Uterus (tissue), 2 donors: ENCODE data around the gene KIAA1328.

ENCODE experiments used
- CTCF ChIP-seq, 4 experiments: fragments of 200-600 bp in 2 of 4; fragments of 450-650 bp in 2 of 4; sonication (generic) in 2 of 4; IDR thresholded peaks; one replicate each; pipeline ENCODE4 v1.5.1; 2016 to 2019; ENCODE audit warnings: antibody characterized with exemption in 4 of 4, mild to moderate bottlenecking in 2 of 4, moderate library complexity in 1 of 4
- POLR2A ChIP-seq, 2 donors: fragments of 450-650 bp; IDR thresholded peaks; one replicate each; pipeline ENCODE4 v1.6.1; 2016; ENCODE audit warnings: antibody characterized with exemption in 2 of 2, mild to moderate bottlenecking in 1 of 2, moderate library complexity in 1 of 2

DNA sequence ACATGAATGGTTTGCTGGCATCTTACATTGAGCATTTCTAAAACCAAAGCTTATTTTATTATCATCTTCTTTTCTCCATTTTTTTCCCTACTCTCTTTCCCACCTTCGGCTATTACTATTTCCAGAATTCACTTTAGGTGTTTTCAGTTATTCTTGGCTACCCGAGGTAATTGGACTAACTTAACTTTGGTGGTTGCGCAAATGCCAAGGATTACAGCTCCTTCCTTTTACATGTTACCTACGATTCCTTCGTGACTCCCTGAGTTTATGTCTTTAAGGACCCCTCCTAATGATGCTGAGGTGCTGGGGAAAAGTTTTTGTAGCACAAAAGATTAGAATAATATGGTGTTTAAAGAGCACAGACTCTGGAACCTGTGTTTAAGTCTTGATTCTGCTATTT lies 14.3 kb downstream of the KIAA1328 start:
- no peak for TF ChIP-seq CTCF (IDR thresholded peaks at IDR 0.05)
- no peak for TF ChIP-seq POLR2A (IDR thresholded peaks at IDR 0.05)
